GM19467 (cell line): ENCODE results near the gene KDF1.

Experiments used
- ATAC-seq: cut with Tn5 transposase; IDR thresholded peaks from one replicate; pipeline ENCODE4 v1.9.1; 2021; ENCODE audit warnings: mild to moderate bottlenecking, moderate library complexity; ENCODE audit not compliant: unreplicated experiment

Gene KDF1

DNA sequence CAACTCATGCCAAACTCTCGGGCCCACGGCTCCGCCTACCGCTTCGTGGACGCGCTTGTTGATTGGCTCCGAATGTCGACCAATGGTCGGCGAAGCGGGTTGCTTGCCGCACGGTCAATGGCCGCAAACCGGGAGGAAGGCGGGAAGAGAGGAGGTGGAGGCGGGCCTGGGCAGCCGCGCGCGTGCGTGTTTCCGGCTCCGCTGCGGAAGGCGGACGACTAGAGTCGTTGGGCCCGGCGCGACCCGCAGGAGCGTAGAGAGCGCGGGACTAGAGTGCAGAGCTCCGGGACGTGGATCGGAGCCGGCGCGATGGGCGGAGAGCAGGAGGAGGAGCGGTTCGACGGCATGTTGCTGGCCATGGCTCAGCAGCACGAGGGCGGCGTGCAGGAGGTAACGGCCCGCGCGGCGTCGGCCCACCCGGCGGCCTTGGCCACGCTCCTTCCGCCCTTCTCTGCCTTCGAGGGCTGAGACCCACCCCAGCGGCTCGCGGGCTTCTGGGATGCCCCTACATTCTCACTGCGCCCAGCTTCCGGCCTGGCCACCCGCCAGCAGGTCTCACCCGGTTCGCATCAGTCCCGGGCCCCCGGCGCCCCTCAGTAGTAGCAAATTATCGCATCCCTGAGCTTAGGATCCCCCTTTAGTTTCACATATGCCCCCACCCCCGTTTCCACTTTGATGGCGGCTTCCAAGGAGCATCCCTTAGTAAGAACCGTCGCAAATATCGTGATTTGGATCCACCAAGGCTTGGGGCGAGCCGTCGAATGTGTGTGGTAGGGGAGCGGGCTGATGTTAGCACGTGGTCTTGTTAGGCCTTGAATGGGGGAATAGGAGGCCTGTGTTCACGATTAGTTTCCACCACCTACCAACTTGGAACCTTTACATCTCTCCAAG, 38.5 kb downstream of the KDF1 start, which contains the start of gene NUDC:
NUDC (plus strand) TSS at position 204 of the 891 bp plus-strand sequence; CDS start at position 310, 106 bp downstream.
- peak; percentile 93 for ATAC-seq

DNA sequence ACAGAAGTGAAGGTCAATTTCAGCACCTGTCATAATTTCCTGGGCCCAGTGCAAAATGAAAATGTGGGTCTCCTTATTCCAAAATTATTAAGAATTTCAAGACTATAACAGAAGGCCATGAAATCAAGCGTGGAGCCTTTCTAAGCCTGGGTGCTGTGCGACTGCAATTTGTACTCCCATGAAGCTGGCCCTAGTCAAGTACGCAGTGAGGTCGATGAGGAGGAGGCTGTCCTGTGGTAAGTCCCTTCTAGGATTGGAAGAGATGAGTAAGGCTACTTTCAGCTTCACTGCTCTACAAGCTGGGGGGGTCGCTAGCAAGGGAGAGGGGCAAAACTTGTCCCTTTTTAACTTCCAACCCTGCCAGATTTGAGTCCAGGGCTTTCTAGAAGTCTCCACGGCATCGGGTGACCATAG, 39.1 kb downstream of the KDF1 start:
- no peak for ATAC-seq

DNA sequence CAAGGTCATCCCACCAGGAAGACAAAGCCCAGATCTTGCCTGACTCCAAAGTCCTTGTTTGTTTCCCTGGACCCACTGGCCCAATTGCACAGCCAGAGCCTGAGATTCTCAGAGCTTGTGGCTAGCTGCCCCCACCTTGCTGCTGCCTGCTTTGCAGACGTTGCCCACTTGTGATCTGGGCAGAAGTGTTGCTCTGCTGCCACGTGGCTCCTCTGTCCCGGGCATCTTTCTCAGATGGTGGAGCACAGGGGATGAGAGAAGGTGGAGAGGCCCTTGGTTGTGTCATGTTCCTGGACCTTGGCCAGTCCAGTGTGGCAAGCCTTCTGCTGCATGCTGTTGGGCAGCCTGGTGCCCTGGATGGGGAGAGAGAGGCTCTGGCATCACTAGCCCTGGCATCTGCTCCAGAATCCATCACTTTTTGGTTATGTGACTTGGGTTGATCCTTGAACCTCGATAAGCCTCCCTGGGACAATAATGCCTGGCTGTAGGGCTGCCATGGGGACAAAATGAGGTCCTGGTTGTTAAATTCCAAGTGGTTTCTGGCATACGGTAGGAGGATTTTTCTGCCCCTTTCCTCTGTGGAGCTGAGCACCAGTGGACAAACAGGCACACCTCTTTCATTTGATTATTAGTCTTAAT, 44.9 kb downstream of the KDF1 start:
- ATAC-seq = no peak

DNA sequence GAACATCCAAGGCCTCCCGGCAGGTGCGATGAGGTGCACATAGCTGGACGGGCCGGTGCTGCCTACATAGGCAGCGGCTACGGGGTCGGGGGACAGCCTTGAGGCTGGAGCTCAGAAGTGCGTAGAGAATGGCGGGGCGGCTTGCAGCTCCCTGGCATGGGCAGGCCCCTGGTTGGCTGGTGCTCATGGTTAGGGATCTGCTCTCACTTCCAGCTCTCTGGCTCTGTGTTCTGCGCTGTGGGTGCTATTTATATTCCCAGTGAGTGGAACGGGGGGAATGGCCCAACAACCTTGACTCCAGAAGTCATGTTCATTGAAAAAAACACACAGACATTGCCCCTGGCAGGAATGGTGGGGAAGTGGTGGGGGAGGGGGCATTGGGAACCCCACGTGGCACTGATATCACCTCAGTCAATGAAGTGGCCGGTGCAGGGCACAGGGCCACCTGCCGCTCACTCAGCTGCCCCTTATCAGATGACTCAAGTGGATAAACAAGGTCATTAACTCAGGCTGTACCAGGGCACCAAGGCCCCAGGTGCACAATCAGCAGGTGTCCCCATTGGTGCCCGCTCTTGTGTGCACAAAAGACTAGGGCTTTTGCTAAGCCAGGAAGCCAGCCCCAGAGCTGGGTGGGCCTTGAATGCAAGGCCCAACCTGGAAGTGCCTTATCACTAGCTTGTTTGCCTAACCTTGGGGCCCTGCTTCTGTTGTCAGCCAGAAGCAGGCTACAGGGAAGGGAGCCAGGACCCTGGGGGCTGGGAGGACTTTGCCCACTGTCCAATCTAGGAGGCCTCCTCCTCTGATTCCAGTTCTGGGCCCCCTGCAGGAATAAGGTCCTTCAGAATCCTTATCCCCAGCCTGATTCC, 46.3 kb downstream of the KDF1 start, which contains the start of gene NR0B2:
NR0B2 (minus strand) TSS at position 222 of the 866 bp plus-strand sequence; CDS start at position 187, 35 bp downstream.
- no peak for ATAC-seq

DNA sequence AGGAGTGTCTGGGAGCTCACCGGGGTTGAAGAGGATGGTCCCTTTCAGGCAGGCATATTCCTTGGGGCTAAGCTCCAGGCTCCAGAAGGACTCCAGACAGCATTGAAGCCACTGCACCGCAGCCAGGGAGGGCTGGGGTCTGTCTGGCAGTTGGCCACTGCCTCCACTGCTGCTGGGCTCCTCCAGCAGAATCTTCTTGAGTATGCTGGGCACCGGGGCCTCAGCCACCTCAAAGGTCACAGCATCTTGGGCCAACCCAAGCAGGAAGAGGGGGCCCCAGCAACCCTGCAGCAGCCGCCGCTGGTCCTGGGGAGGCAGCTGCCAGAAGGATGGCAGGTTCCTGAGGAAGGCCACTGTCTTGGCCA, 46.9 kb downstream of the KDF1 start:
- no peak for ATAC-seq

DNA sequence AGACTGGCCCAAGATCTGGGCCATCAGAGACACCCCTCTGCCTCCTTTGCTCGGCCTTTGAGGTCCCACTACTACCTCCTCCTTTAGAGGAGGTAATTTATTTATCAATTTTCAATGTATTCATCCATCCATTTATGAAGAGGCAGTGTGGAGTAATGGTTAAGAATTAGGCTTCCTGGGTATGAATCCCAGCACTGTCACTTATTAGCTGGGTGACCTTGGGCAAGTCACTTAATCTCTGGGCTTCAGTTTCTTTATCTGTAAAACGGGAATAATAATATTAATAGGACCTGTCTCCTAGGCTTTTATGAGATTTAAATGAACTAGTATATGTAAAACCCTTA, 48.1 kb downstream of the KDF1 start:
- ATAC-seq = no peak

DNA sequence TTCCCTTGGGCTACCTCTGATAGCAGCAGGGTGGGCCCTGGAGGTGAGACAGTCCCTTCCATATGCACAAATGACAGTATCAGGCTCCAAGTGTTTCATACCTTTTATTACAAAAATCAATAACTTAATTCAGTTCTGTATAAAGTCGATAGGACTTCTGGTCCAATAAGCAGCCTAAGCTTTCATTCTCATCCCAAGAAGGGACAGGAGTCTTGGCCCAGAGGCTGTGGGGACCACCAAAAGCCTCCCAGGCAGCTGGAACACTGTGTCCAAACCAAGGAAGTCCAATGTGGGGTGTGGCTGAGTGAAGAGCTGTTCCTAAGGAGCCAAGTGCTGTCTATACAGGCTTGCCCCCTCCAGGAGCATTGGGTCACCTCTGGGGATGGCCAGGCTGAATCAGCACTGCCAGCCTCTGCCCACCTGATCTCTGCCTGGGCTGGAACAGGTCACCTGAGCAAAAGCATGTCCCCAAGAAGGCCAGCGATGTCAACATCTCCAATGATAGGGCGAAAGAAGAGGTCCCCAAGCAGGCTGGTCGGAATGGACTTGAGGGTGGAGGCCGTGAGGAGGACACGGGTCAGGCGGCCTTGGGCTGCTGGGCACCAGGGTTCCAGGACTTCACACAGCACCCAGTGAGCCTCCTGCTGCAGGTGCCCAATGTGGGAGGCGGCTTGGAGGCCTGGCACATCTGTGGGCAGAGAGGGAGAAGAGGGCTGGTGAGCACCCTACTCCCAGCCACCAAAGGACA, 48.7 kb downstream of the KDF1 start:
- ATAC-seq = no peak

DNA sequence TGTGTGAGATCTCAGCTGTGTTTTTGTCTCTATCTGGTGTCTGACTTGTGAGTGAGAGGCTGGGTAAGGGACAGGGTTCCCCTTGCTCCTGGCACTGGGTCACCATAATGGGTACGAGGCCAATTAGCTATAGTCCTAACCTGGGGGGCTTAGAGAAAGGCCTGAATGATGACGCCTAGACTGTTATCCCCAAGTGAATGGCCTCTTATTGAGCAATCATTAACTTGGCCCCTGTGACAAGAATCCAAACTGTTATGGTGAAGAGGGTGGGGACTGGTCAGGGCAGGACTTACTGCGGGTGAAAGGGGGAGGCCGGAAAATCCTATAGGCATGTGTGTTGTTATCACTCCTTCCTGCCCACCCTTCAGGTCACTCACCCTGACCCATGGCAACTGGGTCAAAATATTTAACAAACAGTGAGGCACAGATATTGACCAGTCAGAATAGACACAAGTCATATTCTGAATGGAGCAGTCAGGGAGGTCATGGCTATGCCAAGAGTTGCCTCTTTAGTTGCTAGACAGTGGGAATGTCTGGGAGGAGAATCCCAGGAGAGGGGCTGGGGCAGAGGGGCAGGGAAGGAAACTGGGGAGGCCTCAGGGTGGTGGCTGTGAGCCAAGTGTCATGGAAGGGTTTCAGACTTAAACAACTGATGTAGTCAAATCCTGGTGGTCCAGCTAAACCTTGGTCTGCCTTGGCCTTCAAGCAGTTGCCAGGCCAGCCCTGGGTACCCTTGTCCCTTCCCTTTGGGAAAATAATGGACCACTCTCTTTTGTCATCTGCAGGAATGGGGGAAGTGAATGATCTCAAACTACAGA, 49.7 kb downstream of the KDF1 start:
- no peak for ATAC-seq

DNA sequence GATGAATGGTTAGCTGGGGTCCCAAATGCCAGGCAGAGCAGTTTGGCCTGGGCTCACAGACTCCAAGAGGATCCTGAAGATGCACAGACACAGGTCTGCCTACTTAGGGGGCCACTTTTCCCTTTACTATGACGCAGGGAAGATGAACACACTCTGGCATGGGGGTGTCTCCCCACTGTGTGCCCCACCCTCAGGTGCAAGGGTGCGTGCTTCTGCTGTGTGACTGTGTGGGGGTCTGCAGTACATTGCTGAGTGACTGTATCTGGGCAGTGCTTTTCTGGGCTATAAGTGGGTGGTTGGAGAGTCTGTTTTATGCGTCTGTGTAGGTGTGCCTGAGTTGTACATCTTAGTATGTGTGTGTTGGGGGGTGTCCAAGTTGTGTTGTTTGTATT, 50.3 kb downstream of the KDF1 start:
- ATAC-seq = no peak

DNA sequence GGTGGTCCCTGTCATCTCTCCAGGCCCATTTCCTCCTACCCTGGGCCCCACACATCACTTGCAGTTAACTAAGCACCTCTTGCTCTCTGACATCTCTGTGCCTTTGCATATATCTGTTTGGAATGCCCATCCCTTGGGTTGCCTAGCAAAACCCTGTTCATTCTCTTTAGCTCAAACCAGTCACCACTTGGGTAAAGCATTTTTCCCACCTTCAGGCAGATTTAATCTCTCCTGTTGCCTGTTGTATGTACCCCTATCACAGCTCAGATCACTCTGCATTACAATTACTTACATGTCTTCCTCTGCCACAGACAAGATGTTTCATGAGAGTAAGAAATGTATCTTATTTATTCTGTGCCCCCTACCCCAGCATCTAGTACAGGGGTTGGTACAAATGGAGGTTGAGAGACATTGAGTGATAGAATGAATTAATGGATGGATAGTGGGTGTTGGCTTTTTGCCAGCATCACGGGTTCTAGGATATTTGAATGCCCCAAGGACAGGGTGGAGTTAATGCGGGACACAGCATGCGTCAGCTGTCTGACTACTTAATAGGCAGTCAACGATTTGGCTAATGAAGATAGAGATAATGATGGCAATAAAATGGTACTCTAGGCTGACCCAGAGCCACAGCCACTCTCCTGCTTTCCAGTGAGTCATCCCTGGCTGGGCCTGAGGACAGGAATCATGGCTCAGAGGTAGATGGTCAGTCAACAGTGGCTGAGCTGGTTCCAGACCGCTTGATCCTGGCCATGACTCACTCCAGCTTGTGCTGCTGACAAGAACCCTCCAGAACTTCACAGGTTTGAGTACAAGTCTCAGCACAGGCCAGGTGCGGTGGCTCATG, 53.0 kb downstream of the KDF1 start:
- no peak for ATAC-seq

DNA sequence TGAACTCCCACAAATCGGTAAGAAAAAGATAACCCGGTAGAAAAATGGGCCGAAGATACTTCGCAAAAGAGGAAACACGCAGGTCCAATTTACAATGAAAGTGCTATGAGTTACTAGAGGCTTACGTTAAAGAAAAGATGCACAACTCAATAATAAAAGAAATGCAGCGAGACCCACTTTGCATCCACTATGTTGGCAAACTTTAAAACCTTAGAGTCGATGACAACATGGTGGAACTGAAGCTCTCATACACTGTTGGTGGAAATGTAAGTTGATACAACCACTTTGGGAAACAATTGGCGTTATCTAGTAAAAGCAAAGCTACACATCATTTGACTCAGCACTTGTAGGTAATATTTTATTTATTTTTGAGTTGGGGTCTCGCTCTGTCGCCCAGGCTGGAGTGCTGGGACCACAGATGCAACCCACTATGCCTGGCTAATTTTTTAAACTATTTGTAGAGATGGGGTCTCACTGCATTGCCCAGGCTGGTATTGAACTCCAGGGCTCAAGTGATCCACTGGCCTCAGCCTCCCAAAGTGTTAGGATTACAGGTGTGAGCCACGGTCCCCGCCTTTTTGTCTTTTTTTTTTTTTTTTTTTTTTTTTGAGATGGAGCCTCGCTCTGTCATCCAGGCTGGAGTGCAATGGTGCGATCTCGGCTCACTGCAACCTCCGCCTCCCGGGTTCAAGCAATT, 59.3 kb downstream of the KDF1 start:
- ATAC-seq = no peak

DNA sequence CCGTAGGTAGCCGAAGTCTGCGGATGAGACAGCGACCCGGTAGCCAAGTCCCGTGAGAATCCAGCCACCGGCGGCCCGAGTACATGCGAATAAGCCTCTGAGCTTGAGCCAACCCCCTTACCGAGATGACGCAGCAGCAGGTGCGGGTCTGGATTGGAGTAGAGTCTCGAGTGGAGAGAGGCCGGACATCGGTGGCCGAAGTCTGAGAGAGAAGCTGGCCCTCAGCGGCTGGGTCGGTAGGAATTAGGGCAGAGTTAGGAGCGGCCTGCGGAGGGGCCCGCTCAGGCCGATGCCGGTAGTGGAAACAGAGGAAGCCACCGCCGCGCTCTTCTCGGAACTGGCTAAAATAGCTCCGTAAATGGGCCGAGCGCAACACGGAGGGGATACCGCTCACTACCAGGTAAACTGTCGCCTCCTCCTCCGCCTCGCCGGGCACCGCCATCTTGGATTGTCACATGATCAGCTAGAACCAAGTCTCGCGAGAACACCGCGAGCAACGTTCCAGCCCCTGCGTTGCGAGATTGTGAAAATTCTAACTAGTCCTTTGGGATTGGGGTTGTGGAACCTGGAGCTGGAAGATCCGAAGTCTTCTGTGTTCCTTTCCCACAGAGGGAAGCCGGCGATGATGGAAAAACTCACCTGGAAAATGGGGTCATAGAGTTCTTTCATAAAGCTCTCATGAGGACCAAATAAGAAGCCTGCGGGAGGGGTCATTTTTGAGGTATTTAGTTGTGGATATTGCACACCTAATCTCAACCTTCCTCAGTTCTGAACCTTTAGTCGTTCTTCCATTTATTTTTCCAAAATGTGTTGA, 60.1 kb downstream of the KDF1 start, which contains the start of gene GPATCH3:
GPATCH3 (minus strand) TSS at position 467 of the 814 bp plus-strand sequence; CDS start at position 442, 25 bp downstream.
- ATAC-seq = no peak
